Right lobe of liver (tissue), 4 donors: ENCODE results near the gene ERI3.

Experiments used
- POLR2A ChIP-seq: fragments of 450-650 bp; IDR thresholded peaks from one replicate; pipeline ENCODE4 v1.6.1; 2017; ENCODE audit warnings: antibody characterized with exemption, mild to moderate bottlenecking
- TF ChIP-seq, protein P1 (sequence below), 4 donors: fragments of 200-600 bp in 3 of 4; fragments of 450-650 bp in 1 of 4; IDR thresholded peaks; one replicate each; pipeline versions ENCODE4 v1.5.1 to v1.8.0; 2016 to 2022; ENCODE audit warnings: antibody characterized with exemption in 4 of 4, mild to moderate bottlenecking in 2 of 4
- donor health status: DM: no; HTN: no; CAD: no.
- donor health status: DM: no; HTN: no; CAD: no.
- donor health status: DM: no; HTN: yes; CAD: no.

DNA sequence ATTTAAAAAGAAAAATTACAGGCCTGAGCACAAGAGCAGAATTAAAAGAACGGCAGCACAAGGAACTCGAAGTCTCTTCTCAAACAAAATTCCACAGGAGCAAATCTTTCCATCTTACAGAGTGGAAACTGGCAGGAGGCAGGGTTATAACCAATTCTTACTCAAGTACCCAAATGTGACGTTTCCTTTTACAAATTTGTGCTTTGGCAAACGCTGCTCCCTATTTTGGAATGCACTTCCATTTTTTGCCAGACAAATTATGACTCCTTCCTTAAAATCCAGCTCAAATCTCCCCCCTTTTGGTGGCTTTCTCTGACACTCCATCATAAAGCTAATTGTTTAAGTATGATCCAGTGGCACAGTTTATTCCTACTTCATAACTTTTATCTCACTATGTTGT, 7.8 kb downstream of the ERI3 start:
- TF ChIP-seq, protein P1, sequence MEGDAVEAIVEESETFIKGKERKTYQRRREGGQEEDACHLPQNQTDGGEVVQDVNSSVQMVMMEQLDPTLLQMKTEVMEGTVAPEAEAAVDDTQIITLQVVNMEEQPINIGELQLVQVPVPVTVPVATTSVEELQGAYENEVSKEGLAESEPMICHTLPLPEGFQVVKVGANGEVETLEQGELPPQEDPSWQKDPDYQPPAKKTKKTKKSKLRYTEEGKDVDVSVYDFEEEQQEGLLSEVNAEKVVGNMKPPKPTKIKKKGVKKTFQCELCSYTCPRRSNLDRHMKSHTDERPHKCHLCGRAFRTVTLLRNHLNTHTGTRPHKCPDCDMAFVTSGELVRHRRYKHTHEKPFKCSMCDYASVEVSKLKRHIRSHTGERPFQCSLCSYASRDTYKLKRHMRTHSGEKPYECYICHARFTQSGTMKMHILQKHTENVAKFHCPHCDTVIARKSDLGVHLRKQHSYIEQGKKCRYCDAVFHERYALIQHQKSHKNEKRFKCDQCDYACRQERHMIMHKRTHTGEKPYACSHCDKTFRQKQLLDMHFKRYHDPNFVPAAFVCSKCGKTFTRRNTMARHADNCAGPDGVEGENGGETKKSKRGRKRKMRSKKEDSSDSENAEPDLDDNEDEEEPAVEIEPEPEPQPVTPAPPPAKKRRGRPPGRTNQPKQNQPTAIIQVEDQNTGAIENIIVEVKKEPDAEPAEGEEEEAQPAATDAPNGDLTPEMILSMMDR (IDR thresholded peaks at IDR 0.05): no peak
- no peak for TF ChIP-seq POLR2A
